ENCODE results near the gene R3HDM2. TPM values are rescaled to one million over a fixed set of nuclear protein-coding genes. Genes with fewer than 3 reads are reported as not detected.

The R3HDM2 gene
- total RNA-seq, 2 experiments from 2014 or later: 70.2 to 71.5 TPM

- POLR2A ChIA-PET: interaction anchor here (1.2 to 3.6 kb wide), 7 partner anchors 9 to 130 kb away, joined by 3 to 28 read pairs (median 8); partner anchors contain the start of genes SHMT2 and STAC3
- DNase-seq: no peak
- no peak overlapping the region for H3K27ac Mint-ChIP-seq
- H3K9me3 Mint-ChIP-seq: no peaks in the 10 kb centered on the region
- CTCF ChIA-PET: interaction anchor here (0.8 to 12.1 kb wide), 24 partner anchors 9 to 217 kb away, joined by 3 to 253 read pairs (median 5); partner anchors contain the start of genes INHBE, NEMP1, NXPH4 and SHMT2
- peak overlapping the region; percentile 43 for H3K4me3 Mint-ChIP-seq
- peaks cover 8% of the 10 kb centered on the region for H3K36me3 Mint-ChIP-seq (ENCODE audit: low read depth)
- H3K4me1 Mint-ChIP-seq: peaks cover 59% of the 10 kb centered on the region
- H3K27me3 Mint-ChIP-seq: peaks cover 40% of the 10 kb centered on the region
Observed at GRCh38 chr12:57242329-57242690, 188.5 kb downstream of the R3HDM2 start.

DNA sequence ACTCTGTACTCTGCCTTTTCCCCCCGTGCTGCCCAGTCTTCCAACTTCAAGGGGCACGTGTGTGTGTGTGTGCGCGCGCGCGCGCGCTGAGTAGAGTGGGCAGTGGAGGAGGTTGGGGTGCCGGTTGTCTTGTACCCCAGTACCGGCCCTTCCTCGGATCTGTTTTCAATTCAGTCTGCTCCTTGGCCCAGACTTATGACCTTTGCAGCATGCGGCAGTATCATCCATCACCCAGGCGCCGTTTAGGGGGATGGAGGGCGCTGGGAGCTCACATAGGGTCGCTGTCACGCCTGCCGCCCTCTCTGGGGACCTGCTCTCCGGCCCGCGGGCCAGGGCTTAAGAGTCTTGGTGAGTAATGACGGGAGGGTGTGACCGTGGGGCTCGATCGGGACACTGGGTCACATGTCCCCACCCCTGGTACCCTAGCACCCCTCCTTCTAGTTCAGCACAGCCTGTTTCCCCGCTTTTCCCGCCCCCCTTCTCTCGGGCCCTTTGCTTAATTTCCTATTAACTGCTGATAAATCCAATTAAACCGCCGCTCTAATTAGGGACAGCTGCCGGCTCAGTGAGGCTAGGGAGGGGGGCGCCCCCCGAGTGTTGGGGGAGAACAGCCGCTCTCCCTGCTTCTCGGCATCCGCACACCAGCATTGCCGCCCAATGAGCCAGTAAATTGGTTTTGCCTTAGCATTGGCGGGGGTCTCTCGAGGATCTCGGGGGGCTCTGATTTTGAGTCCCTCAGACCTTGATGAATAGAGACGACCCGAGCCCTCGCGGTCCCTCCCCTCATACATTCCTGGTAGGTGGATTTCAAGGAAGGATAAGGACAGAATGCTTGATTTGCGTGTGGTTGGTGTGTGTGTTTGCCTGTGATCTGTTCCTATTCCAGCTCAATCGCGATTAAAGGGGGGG is 189.2 kb downstream of the R3HDM2 start:
- Mint-ChIP-seq H3K36me3 (ENCODE audit: low read depth) (peaks cover 14% of the 10 kb centered on the region), H3K4me1 (peaks cover 65% of the 10 kb centered on the region), H3K27ac (no peak overlapping the region), H3K27me3 (peaks cover 46% of the 10 kb centered on the region), H3K9me3 (no peaks in the 10 kb centered on the region), H3K4me3 (peak overlapping the region; percentile 48)
- ChIA-PET POLR2A (interaction anchor here (0.7 to 4.5 kb wide), 9 partner anchors 8 to 130 kb away, joined by 3 to 51 read pairs (median 8); partner anchors contain the start of genes SHMT2, STAC3 and STAT6), CTCF (interaction anchor here (1.1 to 12.1 kb wide), 16 partner anchors 9 to 217 kb away, joined by 3 to 253 read pairs (median 10); partner anchors contain the start of genes INHBE, NEMP1, NXPH4 and SHMT2)
- no peak for DNase-seq

- POLR2A ChIA-PET: interaction anchor here (0.7 to 4.5 kb wide), 7 partner anchors 9 to 130 kb away, joined by 3 to 51 read pairs (median 8); partner anchors contain the start of genes SHMT2, STAC3 and STAT6
- Mint-ChIP-seq H3K27ac (no peak overlapping the region), H3K4me3 (peak overlapping the region; percentile 95), H3K9me3 (no peaks in the 10 kb centered on the region), H3K36me3 (ENCODE audit: low read depth) (peaks cover 16% of the 10 kb centered on the region), H3K27me3 (peaks cover 48% of the 10 kb centered on the region), H3K4me1 (peaks cover 71% of the 10 kb centered on the region)
- CTCF ChIA-PET: interaction anchor here (1.2 to 12.1 kb wide), 6 partner anchors 10 to 25 kb away, joined by 3 to 253 read pairs (median 50); partner anchors contain the start of genes NXPH4, SHMT2 and STAC3
- no peak for DNase-seq
Observed at GRCh38 chr12:57240926-57241401, 189.9 kb downstream of the R3HDM2 start.

DNA sequence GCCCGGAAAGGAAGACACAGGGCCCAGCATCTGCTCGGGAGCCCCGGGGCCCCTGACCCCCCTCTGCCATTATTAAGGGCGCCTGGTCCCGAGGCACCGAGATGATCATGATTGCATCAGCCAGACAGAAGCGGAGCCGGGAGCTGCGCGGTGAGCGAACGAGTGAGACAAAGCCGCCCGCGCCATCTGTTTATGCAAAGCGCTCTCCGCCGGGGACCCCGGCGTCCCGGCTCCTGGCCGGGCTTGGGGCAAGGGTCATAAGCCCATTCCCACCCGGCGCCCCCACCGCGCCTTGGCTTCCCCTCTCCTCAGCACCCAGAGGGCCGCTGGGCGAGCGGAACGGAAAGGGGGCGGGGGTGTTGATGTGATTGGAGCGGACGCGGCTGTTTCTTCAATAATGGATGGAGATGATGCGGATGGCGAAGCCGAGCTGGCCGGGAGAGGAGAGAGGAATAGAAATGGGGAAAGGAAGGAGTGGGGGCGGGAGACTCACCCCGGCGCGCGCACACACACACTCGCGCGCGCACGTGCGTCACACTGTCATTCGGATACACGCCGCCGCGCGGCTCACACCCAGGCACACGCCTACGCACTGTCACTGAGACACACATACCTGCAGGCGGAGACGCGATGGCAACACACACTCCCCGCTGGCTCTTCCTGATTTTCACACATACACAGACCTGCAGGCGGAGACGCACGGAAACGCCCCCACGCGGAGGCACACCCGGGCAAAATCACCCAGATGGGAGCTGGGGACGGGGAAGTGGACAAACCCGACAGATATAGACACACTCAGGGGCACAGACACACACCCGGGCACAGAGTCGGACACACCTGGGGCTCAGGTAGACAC is 190.5 kb downstream of the R3HDM2 start:
- Mint-ChIP-seq H3K27ac (peak overlapping the region; percentile 83), H3K9me3 (no peaks in the 10 kb centered on the region), H3K27me3 (peaks cover 48% of the 10 kb centered on the region), H3K4me3 (peak overlapping the region; percentile 95), H3K36me3 (ENCODE audit: low read depth) (peaks cover 22% of the 10 kb centered on the region), H3K4me1 (peaks cover 74% of the 10 kb centered on the region)
- DNase-seq: peak; percentile 77
- ChIA-PET POLR2A (interaction anchor here (1.0 to 4.5 kb wide), 10 partner anchors 10 to 190 kb away, joined by 3 to 51 read pairs (median 4); partner anchors contain the start of genes SHMT2, STAC3 and STAT6), CTCF (interaction anchor here (0.7 to 12.1 kb wide), 9 partner anchors 10 to 351 kb away, joined by 3 to 253 read pairs (median 3); partner anchors contain the start of genes NXPH4, PIP4K2C, SHMT2 and STAC3)

DNA sequence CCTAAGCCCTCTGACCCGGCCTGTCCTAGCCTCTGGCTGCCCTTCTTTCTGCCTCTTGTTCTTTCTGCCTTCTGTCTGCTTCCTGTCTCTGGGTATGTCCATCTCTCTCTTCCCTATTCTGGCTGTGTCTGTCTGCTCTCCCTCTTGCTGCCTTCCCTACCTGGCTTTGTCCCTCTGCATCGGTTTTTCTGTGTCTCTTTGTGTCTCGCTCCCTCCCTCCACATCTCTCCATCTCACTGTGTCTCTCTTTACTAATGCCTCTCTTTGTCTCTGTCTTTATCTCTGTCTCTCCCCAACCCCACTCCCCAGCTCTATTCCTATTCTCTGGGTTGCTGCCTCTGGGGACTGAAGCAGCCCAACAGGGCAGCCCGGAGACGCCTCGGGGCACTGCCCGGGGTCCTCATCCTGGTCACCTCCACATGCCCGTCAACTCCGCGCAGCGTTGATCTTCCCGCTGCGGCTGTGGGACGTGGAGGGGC is 191.2 kb downstream of the R3HDM2 start:
- no peaks in the 10 kb centered on the region for H3K9me3 Mint-ChIP-seq
- DNase-seq: no peak
- CTCF ChIA-PET: interaction anchor here (0.6 to 12.1 kb wide), 14 partner anchors 10 to 610 kb away, joined by 3 to 253 read pairs (median 3); partner anchors contain the start of genes BAZ2A, NEMP1, NXPH4 and PIP4K2C
- peak overlapping the region; percentile 95 for H3K4me3 Mint-ChIP-seq
- peaks cover 48% of the 10 kb centered on the region for H3K27me3 Mint-ChIP-seq
- peak overlapping the region; percentile 83 for H3K27ac Mint-ChIP-seq
- POLR2A ChIA-PET: interaction anchor here (0.9 to 4.5 kb wide), 9 partner anchors 9 to 191 kb away, joined by 3 to 51 read pairs (median 6); partner anchors contain the start of genes SHMT2, STAC3 and STAT6
- peaks cover 25% of the 10 kb centered on the region for H3K36me3 Mint-ChIP-seq (ENCODE audit: low read depth)
- peaks cover 75% of the 10 kb centered on the region for H3K4me1 Mint-ChIP-seq

DNA sequence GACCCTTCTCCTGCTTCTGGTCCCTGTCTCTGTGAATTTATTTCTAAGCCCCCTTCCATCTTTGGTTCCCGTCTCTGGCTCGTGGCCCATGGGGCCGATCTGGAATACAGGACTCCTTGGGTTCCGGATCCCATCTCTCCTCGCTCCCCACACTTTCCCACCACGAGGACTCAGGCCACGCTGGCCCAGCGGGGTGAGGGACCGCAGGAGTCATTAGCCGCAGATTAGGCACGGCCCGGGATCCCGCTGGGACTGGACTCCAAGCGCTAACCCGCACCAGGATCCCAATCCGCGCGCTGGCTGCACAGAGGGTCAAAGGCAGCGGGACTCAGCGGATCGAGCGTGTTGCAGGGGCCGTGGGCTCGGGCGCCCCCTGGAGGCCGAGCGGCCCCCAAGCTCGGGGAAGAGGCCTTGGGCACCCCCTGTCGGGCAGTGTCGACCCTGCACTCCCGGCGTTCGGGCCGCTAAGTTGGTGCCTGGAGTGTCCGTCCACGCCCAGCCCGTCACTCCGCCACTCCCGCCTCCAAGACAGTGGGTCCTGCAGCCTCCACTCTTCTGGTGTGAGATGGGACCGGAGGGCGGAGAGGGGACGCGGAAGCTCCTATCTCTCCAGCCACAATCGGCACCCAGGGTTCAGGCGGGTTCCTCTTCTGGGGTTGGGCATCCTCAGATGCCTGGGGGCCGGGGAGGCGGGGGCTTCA is 191.8 kb downstream of the R3HDM2 start:
- ChIA-PET CTCF (interaction anchor here (0.6 to 12.1 kb wide), 12 partner anchors 9 to 609 kb away, joined by 3 to 253 read pairs (median 4); partner anchors contain the start of genes BAZ2A, NEMP1, NXPH4 and PIP4K2C), POLR2A (interaction anchor here (0.9 to 4.5 kb wide), 7 partner anchors 9 to 191 kb away, joined by 3 to 51 read pairs (median 6); partner anchors contain the start of genes SHMT2 and STAT6)
- H3K36me3 Mint-ChIP-seq (ENCODE audit: low read depth): peaks cover 32% of the 10 kb centered on the region
- H3K27ac Mint-ChIP-seq: peak overlapping the region; percentile 83
- H3K4me3 Mint-ChIP-seq: peak overlapping the region; percentile 95
- peaks cover 48% of the 10 kb centered on the region for H3K27me3 Mint-ChIP-seq
- no peaks in the 10 kb centered on the region for H3K9me3 Mint-ChIP-seq
- peaks cover 79% of the 10 kb centered on the region for H3K4me1 Mint-ChIP-seq
- DNase-seq: peak; percentile 92

- CTCF ChIA-PET: interaction anchor here (0.6 to 12.1 kb wide), 8 partner anchors 8 to 220 kb away, joined by 3 to 253 read pairs (median 12); partner anchors contain the start of genes NEMP1, NXPH4 and SHMT2
- peak; percentile 43 for DNase-seq
- POLR2A ChIA-PET: interaction anchor here (0.9 to 4.5 kb wide), 5 partner anchors 8 to 238 kb away, joined by 3 to 51 read pairs (median 24); partner anchors contain the start of gene SHMT2
Observed at GRCh38 chr12:57237932-57238853, 192.7 kb downstream of the R3HDM2 start.

DNA sequence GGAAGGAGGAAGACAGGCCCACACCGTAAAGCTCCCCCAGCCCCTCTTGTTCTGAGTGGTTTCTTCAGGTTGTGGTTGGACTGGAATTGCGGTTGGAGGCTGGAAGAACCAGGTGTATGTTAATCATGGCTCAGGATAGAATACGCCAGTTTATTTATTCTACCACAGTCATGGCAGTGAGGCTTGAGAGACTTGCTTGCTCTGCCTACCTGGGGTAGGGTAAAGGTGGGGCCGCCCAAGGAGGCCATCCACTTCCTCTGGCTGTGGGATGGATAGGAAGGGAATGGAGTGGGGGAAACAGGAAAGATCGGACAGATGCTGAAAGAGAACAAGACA is 193.3 kb downstream of the R3HDM2 start:
- Mint-ChIP-seq H3K36me3 (ENCODE audit: low read depth) (peaks cover 45% of the 10 kb centered on the region), H3K27ac (no peak overlapping the region), H3K9me3 (no peaks in the 10 kb centered on the region), H3K4me1 (peaks cover 73% of the 10 kb centered on the region), H3K4me3 (peak overlapping the region; percentile 65), H3K27me3 (peaks cover 41% of the 10 kb centered on the region)
- ChIA-PET CTCF (interaction anchor here (1.9 to 12.1 kb wide), 4 partner anchors 8 to 22 kb away, joined by 4 to 253 read pairs (median 113); partner anchors contain the start of genes NXPH4 and SHMT2), POLR2A (interaction anchor here (1.0 to 4.5 kb wide), 4 partner anchors 7 to 239 kb away, joined by 3 to 51 read pairs (median 29); partner anchors contain the start of gene SHMT2)
- DNase-seq: no peak

More at GRCh38 chr12:57237932-57238853, 192.7 kb downstream of the R3HDM2 start:
- H3K27ac Mint-ChIP-seq: no peak overlapping the region
- H3K4me3 Mint-ChIP-seq: peak overlapping the region; percentile 95
- H3K4me1 Mint-ChIP-seq: peaks cover 75% of the 10 kb centered on the region
- peaks cover 39% of the 10 kb centered on the region for H3K36me3 Mint-ChIP-seq (ENCODE audit: low read depth)
- peaks cover 46% of the 10 kb centered on the region for H3K27me3 Mint-ChIP-seq
- H3K9me3 Mint-ChIP-seq: no peaks in the 10 kb centered on the region

DNA sequence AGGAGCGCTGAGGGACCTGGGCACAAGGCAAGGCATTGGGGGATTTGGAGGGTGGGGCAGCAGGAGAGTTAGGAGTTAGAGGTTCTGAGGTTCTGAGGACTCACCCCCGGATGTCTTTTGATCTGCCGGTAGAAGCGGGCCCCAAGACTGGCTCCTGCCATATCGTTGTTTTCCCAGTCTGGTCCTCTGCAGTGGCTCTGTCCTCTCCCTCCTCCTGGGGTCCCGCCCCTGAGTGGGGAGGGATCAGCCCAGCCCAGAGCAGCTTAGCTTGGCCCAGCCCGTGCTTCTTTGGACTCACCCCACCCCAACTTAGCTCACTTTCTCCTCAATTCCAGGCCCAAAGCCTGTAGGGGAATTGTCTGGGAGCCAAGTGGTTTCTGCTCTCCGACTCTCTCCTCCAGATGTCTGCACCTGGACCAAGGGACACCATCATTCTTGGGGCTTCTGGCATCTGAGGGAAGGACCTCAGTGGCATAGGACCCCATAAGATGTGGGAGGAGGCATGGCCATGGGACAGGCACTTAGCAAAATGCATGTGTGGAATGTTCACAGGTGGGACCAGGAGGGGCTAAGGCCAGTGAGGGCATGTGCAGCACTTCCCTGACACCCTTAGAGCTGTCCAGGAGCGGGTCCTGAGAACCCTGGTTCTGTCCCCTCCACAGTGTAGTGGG is 193.8 kb downstream of the R3HDM2 start:
- ChIA-PET POLR2A (interaction anchor here (1.0 to 4.5 kb wide), 4 partner anchors 7 to 240 kb away, joined by 3 to 51 read pairs (median 29); partner anchors contain the start of gene SHMT2), CTCF (interaction anchor here (1.9 to 12.1 kb wide), 4 partner anchors 7 to 21 kb away, joined by 4 to 253 read pairs (median 113); partner anchors contain the start of genes NXPH4 and SHMT2)
- no peaks in the 10 kb centered on the region for H3K9me3 Mint-ChIP-seq
- H3K4me3 Mint-ChIP-seq: peak overlapping the region; percentile 65
- peaks cover 37% of the 10 kb centered on the region for H3K27me3 Mint-ChIP-seq
- peaks cover 73% of the 10 kb centered on the region for H3K4me1 Mint-ChIP-seq
- no peak for DNase-seq
- no peak overlapping the region for H3K27ac Mint-ChIP-seq
- peaks cover 50% of the 10 kb centered on the region for H3K36me3 Mint-ChIP-seq (ENCODE audit: low read depth)
